Colonic mucosa (tissue), 4 donors: ENCODE results near the gene SPOPL. TPM values are rescaled to one million over a fixed set of nuclear protein-coding genes. Genes with fewer than 3 reads are reported as not detected.

Experiments
- DNase-seq: peaks from one replicate; pipeline ENCODE4 v3.0.0-alpha.2; 2020
- H3K27ac ChIP-seq: fragments of 200-600 bp; one replicate; pipeline ENCODE4 v1.8.0; 2021
- H3K27me3 ChIP-seq: fragments of 200-600 bp; one replicate; pipeline ENCODE4 v1.8.0; 2021
- H3K36me3 ChIP-seq: fragments of 200-600 bp; one replicate; pipeline ENCODE4 v1.8.0; 2021
- H3K4me1 ChIP-seq: fragments of 200-600 bp; one replicate; pipeline ENCODE4 v1.8.0; 2021; ENCODE audit warnings: mild to moderate bottlenecking
- H3K4me3 ChIP-seq: fragments of 200-600 bp; one replicate; pipeline ENCODE4 v1.8.0; 2021
- H3K9ac ChIP-seq, 2 donors: one replicate each; pipeline ENCODE4 v1.7.0; 2013; ENCODE audit warnings: control low read depth in 2 of 2, low read depth in 2 of 2, low read length in 2 of 2
- H3K9me3 ChIP-seq: fragments of 200-600 bp; one replicate; pipeline ENCODE4 v1.8.0; 2021
- CTCF ChIP-seq: fragments of 200-600 bp; IDR thresholded peaks from one replicate; pipeline ENCODE4 v1.8.0; 2022; ENCODE audit warnings: antibody characterized with exemption, mild to moderate bottlenecking
- intact Hi-C: fragments of 100-400 bp; cut with DNase I; formaldehyde crosslinking; loops from one replicate; pipeline ENCODE4 v1.14.1; 2022
- total RNA-seq, 2 donors: library from RNA; stranded (reverse); fragmentation: NEBNext Ultra II Directional in 1 of 2; extraction: Animal tissue kit (Norgen Biotek cat#: 25700) in 1 of 2; gene quantifications; one replicate each; pipeline ENCODE4 v1.2.1, GENCODE V29; 2021
- donor health status: healthy.
- donor health status: DM: no; HTN: no; CAD: no.
- donor health status: DM: no; HTN: no; CAD: no.

SPOPL gene
- total RNA-seq, 2 donors from 2014 or later = 23.5 to 38.0 TPM

- no peak for DNase-seq
- intact Hi-C loops = no loop called here
- H3K36me3 ChIP-seq = no peaks in the 10 kb centered on the region
- H3K9me3 ChIP-seq = no peaks in the 10 kb centered on the region
- H3K4me3 ChIP-seq = no peak overlapping the region
- TF ChIP-seq CTCF = no peak
- H3K4me1 ChIP-seq = peaks cover 6% of the 10 kb centered on the region
- no peak overlapping the region for H3K9ac ChIP-seq
- no peak overlapping the region for H3K27ac ChIP-seq
- H3K27me3 ChIP-seq = no peaks in the 10 kb centered on the region
These were observed 5.7 kb downstream of the SPOPL start for GRCh38 chr2:138507267-138507666.

- H3K4me1 ChIP-seq = no peaks in the 10 kb centered on the region
- intact Hi-C loops = no loop called here
- TF ChIP-seq CTCF = no peak
- H3K36me3 ChIP-seq = no peaks in the 10 kb centered on the region
- H3K27ac ChIP-seq = no peak overlapping the region
- no peak overlapping the region for H3K4me3 ChIP-seq
- H3K27me3 ChIP-seq = no peaks in the 10 kb centered on the region
- no peak for DNase-seq
- no peak overlapping the region for H3K9ac ChIP-seq
- H3K9me3 ChIP-seq = no peaks in the 10 kb centered on the region
These were observed 8.7 kb downstream of the SPOPL start for GRCh38 chr2:138510319-138510718.

- no peak overlapping the region for H3K9ac ChIP-seq
- intact Hi-C loops = no loop called here
- no peak for DNase-seq
- no peaks in the 10 kb centered on the region for H3K4me1 ChIP-seq
- no peak overlapping the region for H3K27ac ChIP-seq
- H3K27me3 ChIP-seq = no peaks in the 10 kb centered on the region
- H3K36me3 ChIP-seq = no peaks in the 10 kb centered on the region
- H3K4me3 ChIP-seq = no peak overlapping the region
- H3K9me3 ChIP-seq = no peaks in the 10 kb centered on the region
- TF ChIP-seq CTCF = no peak
These were observed 11.1 kb downstream of the SPOPL start for GRCh38 chr2:138512672-138513071.

GRCh38 chr2:138514173-138514572 lies 12.6 kb downstream of the SPOPL start:
- no peaks in the 10 kb centered on the region for H3K36me3 ChIP-seq
- no peaks in the 10 kb centered on the region for H3K27me3 ChIP-seq
- no peak overlapping the region for H3K27ac ChIP-seq
- intact Hi-C loops = no loop called here
- DNase-seq = no peak
- H3K9ac ChIP-seq = no peak overlapping the region
- no peak for TF ChIP-seq CTCF
- H3K9me3 ChIP-seq = no peaks in the 10 kb centered on the region
- no peaks in the 10 kb centered on the region for H3K4me1 ChIP-seq
- H3K4me3 ChIP-seq = no peak overlapping the region

DNA sequence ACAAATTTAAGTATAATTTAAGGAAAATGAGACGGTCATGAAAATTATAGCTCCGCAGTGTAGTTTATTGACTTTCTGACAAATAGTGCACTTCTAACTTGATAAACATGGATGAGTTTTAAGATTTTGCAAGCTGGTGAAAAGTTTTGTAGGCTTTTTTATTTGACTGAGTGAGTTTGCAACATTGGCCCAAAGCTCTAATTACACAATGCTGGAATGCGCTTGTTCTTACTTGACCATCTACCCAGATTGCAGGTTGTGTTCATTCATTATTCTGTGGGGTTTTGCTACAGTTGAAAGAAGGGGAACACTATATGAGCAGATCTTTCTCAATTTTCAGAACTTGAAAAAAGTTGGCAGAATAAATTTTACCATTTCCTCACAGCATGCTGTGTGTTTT lies 13.5 kb downstream of the SPOPL start:
- TF ChIP-seq CTCF = no peak
- no peak overlapping the region for H3K27ac ChIP-seq
- no peak overlapping the region for H3K9ac ChIP-seq
- no peaks in the 10 kb centered on the region for H3K4me1 ChIP-seq
- intact Hi-C loops = no loop called here
- no peaks in the 10 kb centered on the region for H3K36me3 ChIP-seq
- no peak overlapping the region for H3K4me3 ChIP-seq
- DNase-seq = no peak
- H3K9me3 ChIP-seq = no peaks in the 10 kb centered on the region
- H3K27me3 ChIP-seq = no peaks in the 10 kb centered on the region
